GM19043 (cell line): ENCODE data around the gene GEN1.
"Not testable (repeated sequence)": the region's sequence is repeated elsewhere in the genome, so short reads cannot be mapped to it uniquely, and the experiment has no call there.

ENCODE experiments used
- ATAC-seq: cut with Tn5 transposase; IDR thresholded peaks from one replicate; pipeline ENCODE4 v1.9.1; 2021; ENCODE audit warnings: low read depth; ENCODE audit not compliant: unreplicated experiment

The GEN1 gene

DNA sequence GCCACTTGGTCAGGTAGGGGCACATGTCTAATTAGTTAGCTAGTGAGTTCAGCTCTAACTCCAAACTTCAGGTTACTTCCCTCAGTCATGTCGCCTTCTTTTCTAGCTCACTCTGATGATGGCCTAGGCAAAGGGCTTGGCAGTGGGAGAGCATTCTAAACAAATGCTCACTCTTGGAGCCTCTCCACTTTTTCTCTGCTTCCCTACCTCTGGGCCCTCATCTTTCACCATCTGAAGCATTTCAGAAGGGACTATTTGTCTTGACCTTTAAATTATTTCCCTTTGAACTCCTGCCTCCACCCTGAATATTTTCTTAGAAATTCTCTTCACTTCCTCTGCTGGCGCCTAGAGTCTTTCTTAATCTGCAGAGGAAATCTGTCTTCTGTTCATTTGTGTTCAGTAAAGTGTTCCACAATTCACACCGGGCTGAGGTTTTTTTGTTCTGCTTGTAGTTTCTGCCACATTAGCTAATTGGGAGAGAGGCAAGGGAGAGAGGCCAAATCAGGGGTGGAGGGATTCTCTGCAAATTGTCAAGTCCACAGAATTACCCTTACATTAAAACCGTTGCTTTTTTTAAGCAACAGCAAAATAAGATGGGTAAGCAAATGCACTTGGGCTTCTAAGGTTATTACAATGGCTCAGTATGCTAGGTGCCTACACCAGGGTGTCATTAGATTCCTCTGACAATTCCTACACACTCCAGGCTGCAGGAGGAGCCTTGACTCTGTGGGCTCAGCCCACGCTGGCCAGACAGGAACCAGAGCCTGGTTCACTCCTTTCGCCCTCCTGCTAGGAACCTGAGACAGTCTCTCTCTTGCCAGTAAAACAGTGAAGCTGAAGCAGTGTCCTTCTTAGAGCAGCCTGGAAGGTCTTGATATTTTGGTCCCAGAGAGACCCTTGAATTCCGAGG, 67.9 kb downstream of the GEN1 start:
- ATAC-seq, result peak; percentile 50

DNA sequence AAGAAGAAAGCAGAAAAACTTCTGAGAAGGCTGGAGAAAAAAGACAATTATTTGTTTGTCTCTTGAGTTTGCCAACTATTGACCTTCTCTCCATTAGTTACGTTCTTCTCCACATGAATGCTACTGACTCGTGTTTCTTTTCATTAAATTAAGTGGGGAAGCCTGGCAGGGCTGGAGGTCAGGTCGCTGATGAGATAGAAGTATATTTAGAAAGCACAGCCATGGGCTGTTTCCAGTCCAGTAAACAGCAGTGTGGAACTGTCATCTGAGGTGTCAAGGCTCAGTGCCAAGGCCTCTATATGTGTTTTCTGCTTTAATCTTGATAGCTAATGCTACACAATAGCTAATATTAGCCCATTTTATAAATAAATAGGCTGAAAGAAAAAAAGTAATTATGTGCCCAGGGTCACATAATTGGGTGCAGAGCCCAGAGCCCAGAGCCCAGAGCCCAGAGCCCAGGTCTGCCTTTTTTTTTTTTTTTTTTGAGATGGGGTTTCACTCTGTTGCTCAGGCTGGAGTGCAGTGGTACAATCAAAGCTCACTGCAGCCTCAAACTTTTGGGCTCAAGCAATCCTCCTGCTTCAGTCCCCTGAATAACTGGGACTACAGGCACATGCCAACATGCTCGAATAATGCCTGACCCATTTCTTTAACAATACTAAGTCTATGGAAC, 68.6 kb downstream of the GEN1 start:
- peak; percentile 48 for ATAC-seq

DNA sequence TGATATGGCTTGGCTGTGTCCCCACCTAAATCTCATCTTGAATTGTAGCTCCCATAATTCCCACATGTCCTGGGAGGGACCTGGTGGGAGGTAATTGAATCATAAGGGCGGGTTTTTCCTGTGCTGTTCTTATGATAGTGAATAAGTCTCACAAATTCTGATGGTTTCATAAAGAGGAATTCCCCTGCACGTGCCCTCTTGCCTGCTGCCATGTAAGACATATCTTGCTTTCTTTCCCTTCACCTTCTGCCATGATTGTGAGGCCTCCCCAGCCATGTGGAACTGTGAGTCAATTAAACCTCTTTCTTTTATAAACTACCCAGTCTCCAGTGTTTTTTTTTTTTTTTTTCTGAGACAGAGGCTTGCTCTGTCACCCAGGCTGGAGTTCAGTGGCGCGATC, 69.7 kb downstream of the GEN1 start:
- not testable (repeated sequence) for ATAC-seq

DNA sequence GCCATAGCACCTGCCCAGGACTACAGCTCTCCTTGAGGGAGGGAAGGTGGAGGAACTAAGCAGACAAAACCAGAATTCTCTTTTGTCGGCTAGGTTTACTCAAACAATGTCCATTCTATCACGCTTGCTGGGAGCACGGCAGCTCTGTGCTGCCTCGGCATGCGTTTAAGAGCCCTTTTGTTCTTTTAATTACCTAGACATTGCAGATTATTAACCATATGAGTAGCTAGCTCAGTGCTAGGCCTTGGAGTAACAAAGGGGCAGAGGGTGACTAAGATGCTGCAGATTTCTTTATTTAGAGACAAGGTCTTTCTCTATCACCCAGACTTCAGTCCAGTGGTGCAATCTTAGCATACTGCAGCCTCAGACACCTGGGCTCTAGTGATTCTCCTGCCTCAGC, 73.4 kb downstream of the GEN1 start:
- no peak for ATAC-seq

DNA sequence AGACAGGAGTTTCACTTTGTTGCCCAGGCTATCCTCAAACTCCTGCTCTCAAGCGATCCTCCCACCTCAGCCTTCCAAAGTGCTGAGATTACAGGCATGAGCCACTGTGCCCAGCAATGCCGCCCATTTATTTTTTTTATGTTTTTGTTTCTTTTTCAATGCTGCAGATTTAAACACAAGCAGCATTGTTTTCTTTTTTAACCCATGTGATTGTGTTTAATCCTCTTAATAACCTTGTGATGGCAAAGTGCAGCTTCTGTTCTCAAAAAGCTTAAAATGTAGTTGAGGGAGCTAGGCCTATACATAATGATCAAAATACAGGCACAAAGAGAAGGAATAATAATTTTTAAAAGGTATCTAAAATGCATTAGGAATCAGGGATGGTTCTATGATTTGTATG, 73.8 kb downstream of the GEN1 start:
- no peak for ATAC-seq

DNA sequence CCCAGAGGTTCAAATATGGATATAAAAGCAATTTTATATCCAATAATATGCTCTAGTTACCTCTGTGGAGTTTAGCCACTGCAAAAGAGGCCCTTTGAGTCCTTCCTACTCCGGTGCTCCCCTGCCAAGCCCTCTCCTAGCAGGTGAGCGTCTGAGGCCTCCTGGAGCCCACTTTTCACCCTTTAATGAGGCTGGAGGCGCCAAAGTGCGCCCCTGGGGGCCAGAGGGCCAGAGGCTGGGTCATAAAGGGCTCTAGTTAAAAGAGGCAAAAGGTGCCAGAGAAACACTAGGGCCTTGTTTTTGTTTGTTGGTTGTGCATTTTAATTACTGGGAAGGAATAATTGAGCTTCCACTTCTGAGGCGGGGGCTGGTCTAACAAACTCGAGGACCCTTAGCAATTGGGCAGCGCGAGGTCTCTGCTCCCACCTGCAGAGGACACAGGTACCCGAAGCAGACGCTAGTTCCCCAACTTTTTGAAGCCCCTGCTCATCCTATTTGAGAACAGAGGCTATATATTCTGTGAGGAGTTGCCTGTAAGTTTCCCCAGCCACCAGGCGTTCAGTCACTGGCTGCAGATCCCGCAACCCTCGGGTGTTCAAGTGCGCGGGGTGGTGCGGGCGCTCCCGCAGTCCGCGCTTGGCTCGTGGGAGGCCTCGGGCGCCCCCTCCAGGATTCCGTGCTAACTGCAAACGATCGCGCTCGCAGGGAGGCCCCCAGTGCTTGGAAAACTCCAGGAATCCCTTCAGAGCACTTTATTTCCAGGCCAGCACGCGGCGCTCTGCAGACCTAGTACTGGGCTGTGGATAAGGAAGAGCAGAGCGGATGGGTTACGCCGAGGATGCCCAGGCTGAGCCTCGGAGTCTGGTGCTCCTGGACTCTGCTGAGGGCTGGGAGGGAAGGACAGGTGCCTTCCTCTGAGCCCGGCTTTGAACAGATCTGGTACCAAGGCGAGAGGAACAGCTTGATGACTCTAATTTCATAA, 76.4 kb downstream of the GEN1 start:
- peak; percentile 86 for ATAC-seq

DNA sequence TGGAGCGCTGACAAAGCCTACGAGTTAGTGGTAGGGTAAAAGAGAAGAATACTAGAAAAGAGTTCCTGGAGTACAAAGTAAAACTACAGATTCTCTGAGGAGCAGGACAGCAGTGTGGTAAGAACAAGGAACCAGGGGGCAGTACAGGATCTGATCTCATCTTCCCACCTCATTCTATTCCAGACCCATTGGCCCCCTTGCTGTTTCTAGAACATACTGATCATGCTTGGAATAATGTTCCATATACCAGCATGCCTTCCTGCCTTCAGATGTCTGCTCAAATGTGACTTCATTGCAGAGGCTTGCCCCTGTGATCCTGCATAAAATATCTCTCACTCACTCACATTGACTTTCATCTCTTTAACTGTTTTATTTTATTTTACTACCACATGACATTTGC, 81.6 kb downstream of the GEN1 start:
- no peak for ATAC-seq
